HG03439 (cell line): ENCODE measurements around the gene KY.

Experiments
- ATAC-seq: cut with Tn5 transposase; IDR thresholded peaks from one replicate; pipeline ENCODE4 v1.9.1; 2021; ENCODE audit warnings: mild to moderate bottlenecking, moderate library complexity; ENCODE audit not compliant: unreplicated experiment

KY gene

GRCh38 chr3:134620476-134621115, 30.2 kb downstream of the KY start:
- ATAC-seq, result no peak

- no peak for ATAC-seq
These were observed 30.9 kb downstream of the KY start for GRCh38 chr3:134619884-134620445.

- ATAC-seq, result no peak
These were observed 31.6 kb downstream of the KY start for GRCh38 chr3:134619301-134619615.

- ATAC-seq, result no peak
These were observed 32.1 kb downstream of the KY start for GRCh38 chr3:134618478-134619300.

GRCh38 chr3:134617608-134618477, 33.0 kb downstream of the KY start:
- no peak for ATAC-seq

GRCh38 chr3:134615743-134616142, 35.1 kb downstream of the KY start:
- no peak for ATAC-seq

- no peak for ATAC-seq
These were observed 35.9 kb downstream of the KY start for GRCh38 chr3:134614955-134615354.

- ATAC-seq, result no peak
These were observed 37.8 kb downstream of the KY start for GRCh38 chr3:134613006-134613520.

- no peak for ATAC-seq
These were observed 39.3 kb downstream of the KY start for GRCh38 chr3:134611516-134611915.

GRCh38 chr3:134610432-134611385, 40.1 kb downstream of the KY start:
- no peak for ATAC-seq

GRCh38 chr3:134609821-134610431, 40.9 kb downstream of the KY start:
- ATAC-seq, result no peak

GRCh38 chr3:134608771-134609435, 41.9 kb downstream of the KY start:
- ATAC-seq, result no peak

- ATAC-seq, result no peak
These were observed 42.6 kb downstream of the KY start for GRCh38 chr3:134608023-134608770.

- ATAC-seq, result no peak
These were observed 43.5 kb downstream of the KY start for GRCh38 chr3:134607054-134608022.

- no peak for ATAC-seq
These were observed 44.5 kb downstream of the KY start for GRCh38 chr3:134606033-134607025.

GRCh38 chr3:134605556-134605955, 45.3 kb downstream of the KY start:
- no peak for ATAC-seq
